LHCN-M2 (cell line): Measurements from ENCODE around the gene ZNF469. TPM values are rescaled to one million over a fixed set of nuclear protein-coding genes. Genes with fewer than 3 reads are reported as not detected.

Source experiments
- DNase-seq: peaks from one replicate; pipeline ENCODE4 v3.0.0-alpha.2; 2012; ENCODE audit warnings: low read depth
- total RNA-seq: library from RNA; depleted of rRNA; stranded (reverse); fragments of >200 nt; gene quantifications from 2 replicates; pipeline ENCODE4 v1.2.3, GENCODE V29; 2014

The ZNF469 gene
- total RNA-seq, 1 experiment from 2014 or later: 0.46 TPM

GRCh38 chr16:88347656-88348376, 34.9 kb upstream of the ZNF469 start:
- DNase-seq: no peak

- no peak for DNase-seq
Observed at GRCh38 chr16:88348377-88349152, 34.2 kb upstream of the ZNF469 start.

- no peak for DNase-seq
Observed at GRCh38 chr16:88349153-88349902, 33.4 kb upstream of the ZNF469 start.

GRCh38 chr16:88349903-88350900, 32.6 kb upstream of the ZNF469 start:
- no peak for DNase-seq

- DNase-seq: no peak
Observed at GRCh38 chr16:88350922-88351321, 31.8 kb upstream of the ZNF469 start.

- no peak for DNase-seq
Observed at GRCh38 chr16:88351491-88352101, 31.2 kb upstream of the ZNF469 start.

GRCh38 chr16:88352261-88353200, 30.2 kb upstream of the ZNF469 start:
- DNase-seq: no peak

- no peak for DNase-seq
Observed at GRCh38 chr16:88353232-88353631, 29.5 kb upstream of the ZNF469 start.

GRCh38 chr16:88353691-88354090, 29.1 kb upstream of the ZNF469 start:
- no peak for DNase-seq

- DNase-seq: no peak
Observed at GRCh38 chr16:88354229-88355092, 28.3 kb upstream of the ZNF469 start.

- DNase-seq: no peak
Observed at GRCh38 chr16:88355093-88355388, 27.7 kb upstream of the ZNF469 start.

GRCh38 chr16:88355389-88356123, 27.2 kb upstream of the ZNF469 start:
- DNase-seq: no peak

GRCh38 chr16:88356124-88356726, 26.5 kb upstream of the ZNF469 start:
- no peak for DNase-seq

GRCh38 chr16:88356727-88357199, 26.0 kb upstream of the ZNF469 start:
- DNase-seq: no peak

- no peak for DNase-seq
Observed at GRCh38 chr16:88357317-88358022, 25.3 kb upstream of the ZNF469 start.

- DNase-seq: no peak
Observed at GRCh38 chr16:88358023-88358420, 24.7 kb upstream of the ZNF469 start.

GRCh38 chr16:88359008-88359407, 23.8 kb upstream of the ZNF469 start:
- DNase-seq: no peak
